ENCODE results near the gene TNFRSF11A.

Gene TNFRSF11A

DNA sequence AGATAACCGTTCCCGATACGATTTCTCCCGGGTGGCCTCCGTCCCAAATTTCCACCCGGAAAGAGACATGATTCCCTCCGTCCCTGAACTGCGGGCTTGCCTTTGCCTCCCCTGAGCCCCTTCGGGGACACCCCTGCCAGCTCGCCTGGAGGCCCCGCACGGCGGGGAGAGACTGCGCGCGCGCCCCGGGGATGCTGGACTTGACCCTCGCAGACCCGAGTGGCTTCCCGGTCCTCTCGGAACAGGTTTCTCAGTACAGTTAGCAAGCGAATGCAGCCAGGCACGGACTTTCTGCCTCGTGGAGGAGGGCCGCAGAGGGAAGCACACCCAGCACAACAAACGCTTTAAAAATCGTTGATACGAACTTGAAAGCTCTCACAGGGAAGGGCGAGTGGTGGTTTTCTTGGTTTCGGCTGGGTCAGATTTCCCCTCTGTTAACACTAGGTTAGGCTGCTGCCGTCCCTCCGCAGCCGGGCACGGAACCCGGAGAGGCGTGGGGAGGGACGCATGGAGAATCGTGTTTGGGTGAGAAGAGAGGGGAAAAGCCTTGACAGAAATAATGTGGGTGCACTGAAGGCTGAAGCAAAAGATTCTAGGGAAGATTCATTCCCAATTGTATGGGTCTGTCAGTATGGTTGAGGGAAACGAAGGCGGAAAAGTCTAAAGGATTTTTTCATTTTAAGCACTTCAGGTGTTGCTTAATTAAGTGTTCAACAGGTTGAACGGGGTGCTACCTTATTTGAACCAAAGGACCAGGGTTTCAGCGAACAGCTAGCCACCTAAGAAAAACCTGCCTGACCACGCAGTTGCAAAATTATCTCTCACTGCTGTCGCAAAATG, 916 bp downstream of the TNFRSF11A start:
- peak; percentile 27 for DNase-seq

DNA sequence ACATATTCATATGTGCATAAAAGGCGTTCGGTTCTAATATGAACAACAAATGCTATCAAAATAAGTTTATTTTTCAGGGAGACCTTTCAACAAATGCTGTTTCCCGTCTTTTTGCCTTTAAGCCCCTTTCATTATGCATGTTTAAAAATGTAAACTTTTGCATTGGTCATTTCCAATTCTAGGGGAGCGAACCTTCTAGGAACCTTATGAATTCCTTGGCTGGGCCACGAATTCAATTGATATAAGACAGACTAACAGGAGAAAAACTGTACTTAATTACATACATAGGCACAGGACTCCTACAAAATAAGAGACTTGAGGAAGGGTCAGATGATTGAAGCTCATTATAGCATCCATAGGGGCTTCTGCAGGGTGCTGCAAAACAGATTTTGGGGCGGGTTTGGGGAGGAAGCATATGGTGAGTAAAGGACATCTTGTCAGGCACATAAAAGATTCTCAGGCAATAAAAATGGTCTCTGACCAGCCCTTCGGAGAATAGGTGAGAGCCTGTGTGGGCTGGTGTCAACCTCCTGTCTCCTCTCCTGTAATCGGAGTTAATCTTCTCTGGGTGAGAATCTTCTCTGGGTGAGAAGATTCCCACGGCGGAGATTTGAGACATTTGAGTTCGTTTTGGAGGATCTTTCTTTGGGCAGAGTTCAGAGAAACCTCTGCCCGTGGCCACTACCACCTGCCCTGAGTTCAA, 1.7 kb downstream of the TNFRSF11A start:
- DNase-seq, result no peak

DNA sequence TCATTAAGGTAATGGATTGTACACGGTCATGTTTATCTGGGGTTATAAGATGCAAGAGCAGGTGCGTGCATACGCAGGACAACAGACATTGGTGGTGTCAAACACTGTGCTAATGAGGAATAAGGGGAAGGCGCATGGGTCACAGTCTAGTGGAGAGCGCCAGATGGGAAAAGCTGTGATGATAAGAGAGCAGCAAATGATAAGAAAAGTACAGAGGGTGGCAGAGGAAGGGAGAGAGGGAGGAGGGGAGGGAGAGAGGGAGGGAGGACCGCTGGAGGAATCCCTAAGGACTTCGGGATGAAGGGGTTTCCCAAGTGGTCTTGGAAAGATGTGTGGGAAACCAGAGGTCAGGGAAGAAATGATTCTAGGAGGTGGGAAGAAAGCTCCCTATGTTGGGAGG, 2.9 kb downstream of the TNFRSF11A start:
- no peak for DNase-seq

DNA sequence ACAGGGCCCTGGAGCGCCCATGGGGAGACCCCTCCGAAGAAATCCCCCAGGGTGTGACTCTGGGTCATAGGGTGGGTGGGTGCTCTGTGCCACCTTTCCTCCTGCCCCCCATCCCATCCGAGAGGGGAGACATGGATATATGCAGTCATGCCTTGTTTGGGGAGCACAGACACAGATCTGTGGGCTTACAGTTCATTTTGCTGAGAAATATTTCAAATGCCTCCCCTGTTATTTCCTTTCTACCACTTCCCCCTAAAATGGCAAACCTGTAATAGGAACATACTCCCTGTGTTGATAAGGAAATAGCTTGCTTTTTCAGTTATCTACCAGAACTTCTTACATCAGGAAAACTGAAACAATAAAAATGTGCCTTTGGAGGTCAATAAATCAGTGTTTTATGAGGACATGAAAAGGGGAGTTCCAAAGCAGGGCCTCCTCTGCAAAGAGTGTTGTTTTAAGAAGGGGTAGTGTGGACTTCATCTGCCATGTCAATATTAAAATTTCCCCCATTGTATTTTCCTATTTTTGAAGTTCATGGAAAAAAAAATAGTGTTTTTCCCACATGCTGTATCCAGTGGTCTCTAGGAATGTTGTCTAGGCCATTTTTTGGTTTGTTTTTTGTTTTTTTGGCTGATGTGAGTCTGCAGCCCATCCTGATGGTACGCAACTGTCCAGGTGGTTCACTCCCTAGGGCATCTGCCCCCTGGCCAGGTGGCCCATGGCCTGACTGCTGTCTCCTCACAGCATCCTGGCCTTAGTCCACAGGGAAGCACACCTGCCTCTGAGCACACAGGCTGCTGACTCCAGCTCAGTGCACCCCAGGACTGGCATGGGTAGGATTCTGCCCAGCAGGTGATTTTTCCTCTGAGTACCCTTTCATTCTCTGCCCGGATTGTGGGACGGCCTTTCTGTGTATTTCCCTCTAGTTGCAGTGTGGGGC, 3.7 kb downstream of the TNFRSF11A start:
- DNase-seq, result no peak

DNA sequence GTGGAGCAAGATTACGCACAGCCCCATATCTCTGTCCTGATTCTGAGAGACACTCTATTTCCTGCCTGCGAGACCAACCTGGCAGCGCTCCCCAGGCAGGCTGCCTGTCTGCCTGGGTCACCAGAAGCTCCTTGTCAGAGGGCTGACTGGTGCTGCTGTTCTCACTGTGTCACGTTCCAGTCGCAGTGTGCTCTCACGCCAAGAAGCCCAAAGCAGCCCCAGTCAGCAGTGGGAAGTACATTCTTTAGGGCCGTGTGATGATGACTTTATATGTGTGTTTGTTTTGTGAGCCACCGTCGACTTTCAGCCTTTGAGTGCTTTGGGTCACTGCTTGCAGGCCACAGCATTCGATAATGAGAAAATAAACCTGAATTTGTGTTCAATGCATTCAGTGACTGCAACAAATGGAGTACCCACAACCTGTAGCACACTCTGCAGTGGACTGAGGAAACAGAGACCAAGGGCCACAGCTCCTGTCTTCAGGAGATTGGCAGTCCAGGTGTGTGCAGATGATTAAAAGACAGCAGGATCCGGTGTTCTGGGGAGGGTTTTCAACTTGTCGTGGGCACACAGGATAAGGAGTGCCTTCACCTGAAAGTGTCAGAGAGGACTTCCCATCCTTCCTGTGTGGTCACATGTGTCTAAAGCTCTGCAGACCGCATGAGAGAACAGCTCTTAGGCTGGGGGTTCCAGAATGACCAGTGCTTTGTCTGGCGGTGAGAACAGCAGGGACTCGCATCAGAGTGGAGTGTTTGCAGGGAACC, 4.8 kb downstream of the TNFRSF11A start:
- DNase-seq, result peak; percentile 19

DNA sequence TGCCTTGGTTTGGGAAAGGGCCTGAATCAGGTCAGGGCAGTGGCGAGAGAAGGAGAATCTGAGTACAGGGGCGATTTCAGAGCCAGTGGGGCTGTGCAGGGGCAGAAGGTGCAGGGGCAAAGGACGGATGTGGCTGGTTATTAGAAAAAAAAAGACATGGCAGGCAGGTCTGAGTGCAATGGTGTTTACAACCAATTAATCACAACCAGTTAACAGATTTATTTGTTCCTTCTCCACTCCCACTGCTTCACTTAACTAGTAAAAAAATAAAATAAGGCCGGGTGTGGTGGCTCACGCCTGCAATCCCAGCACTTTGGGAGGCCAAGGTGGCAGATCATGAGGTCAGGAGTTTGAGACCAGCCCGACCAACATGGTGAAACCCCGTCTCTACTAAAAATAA, 5.5 kb downstream of the TNFRSF11A start:
- no peak for DNase-seq

DNA sequence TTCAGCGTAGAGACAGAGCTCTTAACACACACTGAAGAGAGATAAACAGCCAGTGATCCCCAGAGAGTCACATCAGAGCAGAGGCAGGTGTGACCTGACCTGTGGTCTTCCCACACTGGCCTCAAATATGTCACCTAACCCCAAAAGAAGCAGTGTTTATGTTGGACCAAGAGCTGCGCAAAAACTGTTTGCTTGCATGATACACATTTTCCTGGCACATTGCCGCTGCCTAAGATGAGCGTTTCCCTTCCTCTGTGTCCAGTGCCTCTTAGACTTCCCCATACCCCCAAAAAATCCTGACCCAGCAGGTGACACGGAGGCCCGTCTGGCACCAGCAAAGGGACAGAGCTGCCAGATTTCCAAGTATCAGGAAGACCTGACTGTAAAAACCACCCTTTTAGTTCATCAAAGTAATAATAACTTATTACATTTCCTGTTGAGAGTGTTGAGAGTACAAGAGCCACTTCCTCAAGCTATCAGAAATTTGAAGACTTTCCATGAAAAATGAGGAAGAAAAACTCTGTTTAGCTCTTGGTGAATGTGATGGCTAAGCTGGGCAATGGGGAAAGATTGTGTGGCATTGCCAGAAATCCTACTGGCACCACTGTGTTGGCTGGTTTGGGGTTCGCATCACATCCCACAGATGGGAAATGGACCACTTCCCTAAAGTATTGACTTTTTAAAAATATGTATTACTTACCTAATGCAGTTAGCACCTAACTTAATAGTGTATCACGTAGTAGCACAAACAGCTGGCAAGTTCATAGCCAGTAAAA, 6.7 kb downstream of the TNFRSF11A start:
- DNase-seq, result no peak

DNA sequence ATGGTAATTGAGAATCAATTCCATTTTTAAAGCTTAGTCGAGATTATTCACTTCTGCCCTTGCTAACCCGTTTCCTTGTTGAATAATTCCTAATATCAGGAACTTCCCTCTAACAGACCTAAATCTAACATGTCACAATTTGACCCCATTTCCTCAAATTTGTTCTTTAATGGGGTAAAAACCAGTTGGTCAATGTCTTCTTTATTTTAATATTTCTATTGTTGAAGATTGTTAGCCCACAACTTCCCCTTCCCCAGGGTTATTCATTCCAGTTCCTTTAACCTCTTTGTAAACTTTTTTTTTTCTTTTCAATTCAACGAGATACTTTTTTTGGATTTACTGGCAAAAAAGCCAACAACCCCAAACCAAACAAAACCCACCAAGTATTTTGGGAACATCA, 7.3 kb downstream of the TNFRSF11A start:
- DNase-seq, result no peak

DNA sequence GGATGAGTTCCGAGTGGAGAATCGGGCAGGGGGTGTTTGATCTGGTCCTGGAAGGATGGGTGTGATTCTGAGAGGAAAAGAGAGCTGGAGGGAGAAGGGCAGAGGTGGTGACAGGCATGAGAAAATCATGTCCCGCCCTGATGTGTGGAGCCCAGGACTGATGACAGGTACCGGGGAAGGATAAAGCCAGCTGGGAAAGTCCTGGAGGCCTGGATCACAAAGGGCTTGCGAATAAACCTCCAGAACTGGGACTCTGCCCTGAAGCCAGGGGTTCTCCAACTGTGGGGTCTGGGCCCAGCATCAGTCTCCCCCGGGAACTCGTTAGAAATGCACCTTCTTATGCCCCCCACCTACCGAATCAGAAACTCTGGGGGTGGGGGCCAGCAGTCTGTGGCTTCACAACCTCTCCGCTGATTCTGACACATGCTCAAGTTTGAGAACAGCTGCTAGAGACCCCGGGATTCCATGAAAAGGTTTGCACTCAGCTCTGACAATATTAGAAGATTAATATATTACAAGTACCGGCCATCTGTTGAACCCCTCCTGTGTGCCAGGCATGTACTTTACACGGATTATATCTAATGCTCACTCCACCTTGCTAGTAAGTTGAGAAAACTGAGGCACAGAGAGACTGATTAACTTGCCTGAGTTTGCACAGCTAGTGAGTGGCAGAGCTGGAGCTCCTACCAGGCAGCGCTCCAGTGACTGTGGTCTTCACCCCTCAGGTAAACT, 8.0 kb downstream of the TNFRSF11A start:
- no peak for DNase-seq

DNA sequence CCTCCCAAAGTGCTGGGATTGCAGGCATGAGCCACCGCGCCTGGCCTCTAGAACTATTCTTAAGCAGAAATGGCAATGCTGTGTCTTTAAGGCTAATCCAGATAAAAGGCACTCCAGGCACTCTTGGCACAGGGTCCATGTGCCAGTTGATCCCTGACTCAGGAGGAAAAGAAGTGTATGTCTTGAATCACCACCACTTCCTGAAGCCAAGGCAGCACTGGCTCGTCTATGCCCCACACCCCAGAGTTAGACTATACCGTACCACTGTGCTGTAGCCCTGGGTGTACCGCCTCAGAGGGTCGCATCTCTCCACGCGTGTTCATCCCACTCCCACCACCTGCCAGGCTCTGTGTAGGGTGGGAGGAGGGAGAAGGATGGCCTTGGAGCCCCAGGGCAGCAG, 9.0 kb downstream of the TNFRSF11A start:
- DNase-seq, result no peak

DNA sequence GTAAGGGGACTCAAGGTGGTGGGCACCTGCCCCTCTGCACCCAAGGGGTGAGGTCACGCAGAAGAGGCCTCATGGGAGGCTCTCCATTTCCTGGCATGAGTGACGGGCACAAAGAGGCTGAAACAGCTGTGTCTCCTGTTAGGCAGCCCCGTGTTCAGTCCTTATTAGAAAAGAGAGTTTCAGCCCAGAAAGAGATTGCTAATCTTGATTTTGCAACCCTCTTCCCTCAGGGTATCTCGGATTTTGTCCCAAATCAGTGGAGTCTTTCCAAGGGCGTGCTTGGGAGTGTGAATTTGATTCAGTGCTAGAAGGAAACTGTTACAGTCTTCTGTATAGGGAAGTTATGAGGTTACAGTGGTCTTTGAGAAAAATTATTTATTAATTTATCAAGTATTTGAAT, 10.4 kb downstream of the TNFRSF11A start:
- DNase-seq, result no peak

DNA sequence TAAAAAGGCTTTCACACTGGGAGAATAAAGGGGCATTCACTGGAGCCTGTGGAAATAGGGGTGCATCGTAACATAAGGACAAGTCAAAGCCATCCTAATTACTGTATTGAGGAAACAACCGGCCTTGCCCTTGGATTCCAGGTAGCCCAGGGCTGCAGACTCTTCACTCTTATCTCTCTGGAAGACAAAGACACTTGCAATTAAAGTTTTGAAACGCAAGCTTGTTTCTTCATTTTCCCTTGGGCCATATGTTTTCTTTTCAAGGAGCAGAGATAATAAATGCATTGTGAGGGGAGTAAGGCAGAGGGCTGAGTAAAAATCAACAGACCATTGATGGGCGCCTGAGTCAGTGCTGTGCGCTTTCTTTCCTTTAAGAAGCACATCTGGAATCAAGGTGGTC, 11.5 kb downstream of the TNFRSF11A start:
- no peak for DNase-seq

DNA sequence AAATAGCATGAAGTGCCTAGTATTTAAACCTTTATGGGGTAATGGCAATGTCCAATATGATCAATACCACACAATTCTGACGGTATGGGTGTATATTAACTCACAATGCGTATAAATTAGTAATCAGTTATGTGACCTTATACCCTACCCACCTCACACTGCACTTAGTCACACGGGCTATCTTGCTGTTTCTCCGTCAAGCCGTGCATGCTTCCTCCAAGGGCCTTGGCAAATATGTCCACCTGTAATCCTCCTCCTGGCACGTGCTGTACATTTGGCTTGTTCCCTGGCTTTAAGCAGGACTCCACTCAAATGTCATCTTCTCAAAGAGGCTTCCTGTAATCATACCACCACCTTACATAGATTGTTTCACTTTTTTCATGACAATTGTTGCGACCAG, 12.2 kb downstream of the TNFRSF11A start:
- DNase-seq, result no peak

DNA sequence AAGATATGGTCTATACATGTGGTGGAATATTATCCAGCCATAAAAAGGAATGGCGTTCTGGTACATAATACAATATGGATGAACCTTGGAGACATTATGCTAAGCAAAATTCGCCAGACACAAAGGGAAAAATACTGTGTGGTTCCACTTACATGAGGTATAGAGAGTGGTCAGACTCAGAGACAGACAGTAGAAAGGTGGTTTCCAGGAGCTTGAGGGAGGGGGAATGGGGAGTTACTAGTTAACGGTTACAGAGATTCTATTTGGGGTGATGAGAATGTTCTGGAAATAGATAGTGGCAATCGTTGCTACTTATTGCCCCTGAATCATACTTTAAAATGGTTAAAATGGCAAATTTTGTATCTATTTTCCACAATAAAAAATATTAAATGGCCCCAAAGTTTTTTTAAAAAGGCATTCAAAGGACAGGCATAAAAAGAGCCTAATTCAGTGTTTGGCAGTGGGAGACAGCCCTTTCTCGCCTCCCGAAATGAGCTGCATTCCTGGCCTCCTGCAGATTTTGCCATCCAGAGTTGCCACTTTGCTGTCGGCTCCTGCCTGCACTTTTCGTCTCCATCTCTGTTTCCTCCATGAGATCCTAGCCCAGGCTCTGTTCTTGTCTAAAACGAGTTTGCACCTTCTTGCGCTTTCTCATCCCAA, 13.5 kb downstream of the TNFRSF11A start:
- no peak for DNase-seq

DNA sequence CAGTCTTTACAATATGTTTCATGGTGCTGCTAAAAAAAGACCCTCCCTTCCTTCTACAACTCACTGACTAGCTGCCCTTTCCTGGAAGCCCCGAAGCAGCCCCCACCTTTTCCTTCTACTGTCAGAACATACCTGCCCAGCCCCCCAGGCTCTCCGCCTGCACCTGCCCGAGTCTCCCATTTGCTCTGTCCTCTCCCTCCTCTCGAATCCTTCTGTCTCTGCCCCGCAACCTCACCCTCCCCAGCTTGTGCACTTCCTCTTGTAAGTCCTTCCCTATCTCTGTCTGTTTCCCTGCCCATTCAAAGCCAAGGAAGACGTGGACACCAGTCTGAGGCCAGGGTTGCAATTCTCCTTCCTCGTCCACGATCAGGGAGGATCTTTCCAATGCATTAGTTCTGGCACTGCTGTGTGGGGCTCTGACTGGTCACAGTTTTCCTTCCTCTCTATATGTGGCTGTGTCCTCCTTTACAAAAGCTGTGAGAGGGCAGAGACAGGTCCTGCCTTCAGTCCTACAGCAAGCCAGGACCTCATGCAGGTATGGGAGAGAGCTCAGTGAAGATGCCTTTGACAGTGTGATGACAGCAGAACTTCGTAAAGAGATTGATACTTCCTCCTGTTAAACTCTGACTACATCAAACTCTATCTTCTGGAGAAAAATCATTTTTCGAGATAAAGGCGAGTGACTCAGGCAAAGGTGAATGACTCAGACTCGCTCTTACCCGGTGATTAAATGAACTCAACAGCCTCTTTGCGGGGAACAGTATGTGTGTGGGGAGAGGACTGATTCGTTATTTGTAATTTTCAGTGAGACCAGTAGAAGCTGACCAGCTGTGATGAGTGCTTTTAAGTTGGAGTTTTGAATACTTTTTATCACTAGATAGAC, 14.2 kb downstream of the TNFRSF11A start:
- no peak for DNase-seq

DNA sequence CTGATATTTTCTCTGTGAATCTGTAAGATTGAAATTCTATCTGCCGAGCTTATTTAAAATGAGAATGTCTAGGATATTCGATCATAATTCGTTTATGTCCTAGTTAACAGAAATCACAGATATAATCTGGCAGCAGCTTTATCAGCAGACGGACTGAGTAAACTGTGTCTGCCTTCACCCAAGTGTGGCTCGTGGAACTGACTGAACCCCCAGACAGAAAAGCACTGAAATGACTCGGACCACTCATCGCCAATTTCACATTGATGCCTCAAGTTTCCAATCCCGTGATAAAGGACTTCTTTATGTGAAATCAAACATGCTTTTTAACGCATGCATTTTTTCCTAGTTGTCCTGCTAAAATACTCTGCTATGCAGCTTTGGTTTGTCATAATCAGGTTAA, 15.9 kb downstream of the TNFRSF11A start:
- DNase-seq, result no peak

DNA sequence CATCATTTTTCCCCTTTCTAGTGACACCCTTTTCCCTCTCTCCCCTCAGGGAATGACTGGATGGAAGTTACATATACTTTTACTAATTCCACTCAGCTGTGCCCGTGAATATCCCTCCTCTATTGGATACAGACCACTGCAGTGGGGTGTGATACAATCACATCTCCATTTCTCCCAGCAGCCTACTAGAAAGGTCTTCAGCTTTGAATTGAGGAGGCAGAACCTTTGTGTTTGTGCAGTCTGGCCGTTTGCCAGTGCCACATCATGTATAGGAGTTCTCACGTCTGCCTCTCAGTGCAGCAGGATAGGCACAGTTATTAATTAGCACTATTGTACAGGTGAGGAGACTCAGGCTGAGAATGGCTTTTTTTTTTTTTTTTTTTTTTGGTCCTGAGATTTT, 16.4 kb downstream of the TNFRSF11A start:
- DNase-seq, result no peak

DNA sequence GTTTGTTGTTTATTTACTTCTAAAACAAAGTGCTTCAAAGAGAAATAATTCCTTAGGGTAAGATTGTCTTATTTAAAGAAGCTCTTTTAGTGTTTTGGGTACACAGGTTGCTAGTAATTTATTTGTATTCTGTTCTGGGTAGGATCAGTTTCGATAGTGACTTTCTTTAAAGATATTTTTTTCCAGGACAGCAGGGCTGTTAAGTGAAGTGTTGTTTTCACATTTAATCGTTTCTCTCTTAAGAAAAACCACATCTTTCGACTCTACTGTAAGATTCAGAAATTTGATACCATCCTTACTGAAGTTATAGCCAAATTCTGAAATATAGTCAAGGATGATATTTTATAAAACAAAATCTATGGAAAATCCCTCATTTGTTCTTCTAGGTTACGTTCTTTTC, 17.8 kb downstream of the TNFRSF11A start:
- no peak for DNase-seq

DNA sequence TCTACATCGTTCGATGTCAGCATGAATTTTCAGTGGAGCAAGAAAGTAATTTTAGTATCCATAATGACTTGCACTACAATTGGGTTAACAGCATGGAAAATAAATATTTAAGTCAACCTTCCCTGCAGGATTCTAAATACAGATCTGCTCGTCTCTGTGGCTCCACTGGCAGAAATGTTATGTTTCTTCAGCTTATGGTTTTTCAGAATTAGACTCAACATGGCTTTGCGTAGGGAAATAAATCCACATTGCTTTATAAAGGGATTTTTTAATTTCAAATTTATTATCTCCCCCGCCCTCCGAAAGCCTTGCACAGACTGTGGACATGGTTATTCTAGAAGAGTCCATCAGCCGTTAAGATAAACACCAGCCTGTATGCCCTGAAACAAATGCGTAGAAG, 18.2 kb downstream of the TNFRSF11A start:
- no peak for DNase-seq

All from activated naive CD4-positive, alpha-beta T cell treated with anti-CD3 and anti-CD28 coated beads, Interleukin-2, amount 50 U/mL, for 16 hours (primary cell).